ENCODE data around the gene CBX8. TPM values are rescaled to one million over a fixed set of nuclear protein-coding genes. Genes with fewer than 3 reads are reported as not detected.

CBX8 gene
- total and polyA plus RNA-seq, 2 of the 13 experiments (the other 11 are each of a cell fraction or from before 2014, with no cell fraction given): 0.34 to 12.6 TPM

DNA sequence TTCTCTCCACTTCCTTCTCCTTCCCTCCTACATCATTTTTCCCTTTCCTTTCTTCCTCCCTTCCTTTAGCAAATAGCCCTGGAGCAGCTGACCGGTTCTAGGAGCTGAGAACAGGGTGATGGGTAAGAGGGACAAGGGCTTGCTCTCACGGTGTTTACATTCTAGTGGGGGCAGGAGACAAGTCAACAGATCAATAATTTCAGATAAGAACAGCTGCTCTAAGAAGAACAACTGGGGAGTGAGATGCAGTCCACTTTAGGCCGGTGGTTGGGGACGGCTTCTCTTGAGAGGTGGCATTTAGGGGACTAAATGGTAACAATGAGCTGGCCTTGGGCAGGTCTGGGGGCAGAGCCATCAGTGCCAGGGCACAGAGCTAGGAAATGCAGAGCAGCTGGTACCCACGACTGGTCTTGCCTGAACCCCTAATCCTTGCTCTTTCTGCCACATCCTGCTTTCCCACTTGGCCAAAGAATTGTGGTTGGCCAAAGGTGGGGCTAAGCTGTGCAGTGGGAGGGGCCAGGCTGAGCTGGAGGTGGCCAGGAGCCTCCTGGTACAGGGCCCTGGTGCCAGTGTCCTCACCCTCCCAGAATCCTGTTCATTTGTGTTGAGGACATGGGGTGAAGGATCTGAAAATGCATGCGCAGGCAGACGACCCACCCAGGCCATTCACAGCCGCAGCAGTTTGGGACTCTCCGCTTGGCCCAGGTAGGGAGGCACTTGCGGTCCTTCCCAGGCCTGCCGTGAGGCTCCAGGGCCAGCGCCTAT, 24.6 kb upstream of the CBX8 start (continued):
- TF ChIP-seq, protein P1, sequence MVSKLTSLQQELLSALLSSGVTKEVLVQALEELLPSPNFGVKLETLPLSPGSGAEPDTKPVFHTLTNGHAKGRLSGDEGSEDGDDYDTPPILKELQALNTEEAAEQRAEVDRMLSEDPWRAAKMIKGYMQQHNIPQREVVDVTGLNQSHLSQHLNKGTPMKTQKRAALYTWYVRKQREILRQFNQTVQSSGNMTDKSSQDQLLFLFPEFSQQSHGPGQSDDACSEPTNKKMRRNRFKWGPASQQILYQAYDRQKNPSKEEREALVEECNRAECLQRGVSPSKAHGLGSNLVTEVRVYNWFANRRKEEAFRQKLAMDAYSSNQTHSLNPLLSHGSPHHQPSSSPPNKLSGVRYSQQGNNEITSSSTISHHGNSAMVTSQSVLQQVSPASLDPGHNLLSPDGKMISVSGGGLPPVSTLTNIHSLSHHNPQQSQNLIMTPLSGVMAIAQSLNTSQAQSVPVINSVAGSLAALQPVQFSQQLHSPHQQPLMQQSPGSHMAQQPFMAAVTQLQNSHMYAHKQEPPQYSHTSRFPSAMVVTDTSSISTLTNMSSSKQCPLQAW (CRISPR knock-in tag; IDR thresholded peaks at IDR 0.05): peak; percentile 66
- TF ChIP-seq ZNF326 (CRISPR knock-in tag; IDR thresholded peaks at IDR 0.05; ENCODE audit: borderline replicate concordance) (no peak), CBFB (CRISPR knock-in tag; IDR thresholded peaks at IDR 0.05) (peak; percentile 41; the same call in 1 of the 2 replicates), ZNF205 (CRISPR knock-in tag; IDR thresholded peaks at IDR 0.05) (peak; percentile 92), TOE1 (CRISPR knock-in tag; IDR thresholded peaks at IDR 0.05) (0 out of 2 replicates have a peak, but pooled peaks have one; percentile 84), PLRG1 (conservative IDR thresholded peaks at IDR 0.05) (no peak), HDAC2 (CRISPR knock-in tag; IDR thresholded peaks at IDR 0.05) (peak; percentile 98), CBX5 (CRISPR knock-in tag; IDR thresholded peaks at IDR 0.05; ENCODE audit: borderline replicate concordance) (peak; percentile 62; the same call in 1 of the 2 replicates), ATAD3A (CRISPR knock-in tag; IDR thresholded peaks at IDR 0.05) (no peak), ZFP36L2 (CRISPR knock-in tag; IDR thresholded peaks at IDR 0.05) (no peak), SSRP1 (CRISPR knock-in tag; IDR thresholded peaks at IDR 0.05) (peak; percentile 93), PCBP1 (IDR thresholded peaks at IDR 0.05; ENCODE audit: borderline replicate concordance, low read depth, low read length) (no peak), ELF1 (CRISPR knock-in tag; IDR thresholded peaks at IDR 0.05) (peak; percentile 48; the same call in 1 of the 2 replicates), TBX2 (CRISPR knock-in tag; IDR thresholded peaks at IDR 0.05; ENCODE audit: borderline replicate concordance) (peak; percentile 76; the same call in 1 of the 2 replicates), PAX8 (CRISPR knock-in tag; IDR thresholded peaks at IDR 0.05; ENCODE audit: borderline replicate concordance) (no peak), PTBP1 (IDR thresholded peaks at IDR 0.05; ENCODE audit: low read depth, low read length, poor library complexity, severe bottlenecking) (no peak), ZNF547 (CRISPR knock-in tag; IDR thresholded peaks at IDR 0.05) (no peak), ZNF569 (CRISPR knock-in tag; IDR thresholded peaks at IDR 0.05; ENCODE audit: borderline replicate concordance) (no peak), ARNT (IDR thresholded peaks at IDR 0.05) (no peak), HOXD1 (CRISPR knock-in tag; IDR thresholded peaks at IDR 0.05) (peak; percentile 93; the same call in 1 of the 2 replicates), SAFB2 (CRISPR knock-in tag; IDR thresholded peaks at IDR 0.05; ENCODE audit: borderline replicate concordance, low read depth) (no peak), MXD4 (CRISPR knock-in tag; IDR thresholded peaks at IDR 0.05) (0 out of 2 replicates have a peak, but pooled peaks have one; percentile 31), NR1H2 (CRISPR knock-in tag; IDR thresholded peaks at IDR 0.05; ENCODE audit: borderline replicate concordance, low read depth) (no peak)
- TF ChIP-seq, protein P2, sequence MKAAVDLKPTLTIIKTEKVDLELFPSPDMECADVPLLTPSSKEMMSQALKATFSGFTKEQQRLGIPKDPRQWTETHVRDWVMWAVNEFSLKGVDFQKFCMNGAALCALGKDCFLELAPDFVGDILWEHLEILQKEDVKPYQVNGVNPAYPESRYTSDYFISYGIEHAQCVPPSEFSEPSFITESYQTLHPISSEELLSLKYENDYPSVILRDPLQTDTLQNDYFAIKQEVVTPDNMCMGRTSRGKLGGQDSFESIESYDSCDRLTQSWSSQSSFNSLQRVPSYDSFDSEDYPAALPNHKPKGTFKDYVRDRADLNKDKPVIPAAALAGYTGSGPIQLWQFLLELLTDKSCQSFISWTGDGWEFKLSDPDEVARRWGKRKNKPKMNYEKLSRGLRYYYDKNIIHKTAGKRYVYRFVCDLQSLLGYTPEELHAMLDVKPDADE (CRISPR knock-in tag; IDR thresholded peaks at IDR 0.05): no peak
- TF ChIP-seq, protein P3, sequence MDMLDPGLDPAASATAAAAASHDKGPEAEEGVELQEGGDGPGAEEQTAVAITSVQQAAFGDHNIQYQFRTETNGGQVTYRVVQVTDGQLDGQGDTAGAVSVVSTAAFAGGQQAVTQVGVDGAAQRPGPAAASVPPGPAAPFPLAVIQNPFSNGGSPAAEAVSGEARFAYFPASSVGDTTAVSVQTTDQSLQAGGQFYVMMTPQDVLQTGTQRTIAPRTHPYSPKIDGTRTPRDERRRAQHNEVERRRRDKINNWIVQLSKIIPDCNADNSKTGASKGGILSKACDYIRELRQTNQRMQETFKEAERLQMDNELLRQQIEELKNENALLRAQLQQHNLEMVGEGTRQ (IDR thresholded peaks at IDR 0.05; ENCODE audit: low read depth, low read length): no peak
- TF ChIP-seq, protein P3 (CRISPR knock-in tag; IDR thresholded peaks at IDR 0.05; ENCODE audit: borderline replicate concordance): no peak; the same call in 1 of the 2 replicates
- TF ChIP-seq, protein P4, sequence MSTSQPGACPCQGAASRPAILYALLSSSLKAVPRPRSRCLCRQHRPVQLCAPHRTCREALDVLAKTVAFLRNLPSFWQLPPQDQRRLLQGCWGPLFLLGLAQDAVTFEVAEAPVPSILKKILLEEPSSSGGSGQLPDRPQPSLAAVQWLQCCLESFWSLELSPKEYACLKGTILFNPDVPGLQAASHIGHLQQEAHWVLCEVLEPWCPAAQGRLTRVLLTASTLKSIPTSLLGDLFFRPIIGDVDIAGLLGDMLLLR (CRISPR knock-in tag; IDR thresholded peaks at IDR 0.05): no peak

All from HepG2 (cell line).